Kidney epithelial cell (primary cell): Measurements from ENCODE around the gene USP32. TPM values are rescaled to one million over a fixed set of nuclear protein-coding genes. Genes with fewer than 3 reads are reported as not detected.
"Not testable (repeated sequence)": the region's sequence is repeated elsewhere in the genome, so short reads cannot be mapped to it uniquely, and the experiment has no call there.

ENCODE experiments used
- DNase-seq: peaks from one replicate; pipeline ENCODE4 v3.0.0-alpha.2; 2010; ENCODE audit warnings: low read depth
- H3K27me3 ChIP-seq: 2 replicates; pipeline ENCODE4 v1.6.0; 2011; ENCODE audit warnings: low read length; ENCODE audit not compliant: control insufficient read depth, insufficient read depth
- H3K36me3 ChIP-seq: 2 replicates; pipeline ENCODE4 v1.5.1; 2011; ENCODE audit warnings: low read length; ENCODE audit not compliant: control insufficient read depth, insufficient read depth
- H3K4me3 ChIP-seq: 2 replicates; pipeline ENCODE4 v1.5.1; 2011; ENCODE audit warnings: low read depth, mild to moderate bottlenecking, control low read depth, low read length
- CTCF ChIP-seq: IDR thresholded peaks from 2 replicates; pipeline ENCODE4 v1.5.1; 2011; ENCODE audit warnings: mild to moderate bottlenecking, moderate library complexity, low read length, control low read depth, inconsistent platforms; ENCODE audit not compliant: insufficient read depth, poor library complexity, severe bottlenecking
- total RNA-seq: library from RNA; depleted of rRNA; stranded (reverse); fragments of >200 nt; gene quantifications from 2 replicates; pipeline ENCODE4 v1.2.3, GENCODE V29; 2015

The USP32 gene
- total RNA-seq, 1 donor from 2014 or later: 37.2 TPM

- no peak for TF ChIP-seq CTCF
Observed at GRCh38 chr17:60388742-60389141, 3.2 kb downstream of the USP32 start.

GRCh38 chr17:60387666-60388065, 4.3 kb downstream of the USP32 start:
- Histone ChIP-seq H3K36me3 (no peaks in the 10 kb centered on the region), H3K27me3 (no peaks in the 10 kb centered on the region), H3K4me3 (no peak overlapping the region)
- no peak for DNase-seq
- TF ChIP-seq CTCF: no peak

More at GRCh38 chr17:60388742-60389141, 3.2 kb downstream of the USP32 start:
- no peaks in the 10 kb centered on the region for H3K36me3 ChIP-seq
- no peak for DNase-seq
- H3K4me3 ChIP-seq: no peak overlapping the region
- H3K27me3 ChIP-seq: no peaks in the 10 kb centered on the region

GRCh38 chr17:60386147-60387058, 5.5 kb downstream of the USP32 start:
- no peak for TF ChIP-seq CTCF
- H3K4me3 ChIP-seq: no peak overlapping the region
- no peaks in the 10 kb centered on the region for H3K36me3 ChIP-seq
- no peak for DNase-seq
- no peaks in the 10 kb centered on the region for H3K27me3 ChIP-seq

- not testable (repeated sequence) for H3K36me3 ChIP-seq, H3K4me3 ChIP-seq, H3K27me3 ChIP-seq, DNase-seq
Observed at GRCh38 chr17:60384921-60385320, 7.0 kb downstream of the USP32 start.

GRCh38 chr17:60383379-60383778, 8.6 kb downstream of the USP32 start:
- DNase-seq: no peak
- Histone ChIP-seq H3K27me3 (no peaks in the 10 kb centered on the region), H3K4me3 (no peak overlapping the region), H3K36me3 (no peaks in the 10 kb centered on the region)
- no peak for TF ChIP-seq CTCF

GRCh38 chr17:60381958-60382357, 10.0 kb downstream of the USP32 start:
- H3K27me3 ChIP-seq: no peaks in the 10 kb centered on the region
- no peaks in the 10 kb centered on the region for H3K36me3 ChIP-seq
- no peak for DNase-seq
- TF ChIP-seq CTCF: no peak
- no peak overlapping the region for H3K4me3 ChIP-seq

- not testable (repeated sequence) for DNase-seq, H3K4me3 ChIP-seq, H3K27me3 ChIP-seq, H3K36me3 ChIP-seq
Observed at GRCh38 chr17:60379461-60379860, 12.5 kb downstream of the USP32 start.

- H3K4me3 ChIP-seq, DNase-seq, H3K27me3 ChIP-seq, H3K36me3 ChIP-seq: not testable (repeated sequence)
Observed at GRCh38 chr17:60378187-60378586, 13.7 kb downstream of the USP32 start.
